WTC11 (cell line): ENCODE measurements around the gene POC1A. TPM values are rescaled to one million over a fixed set of nuclear protein-coding genes. Genes with fewer than 3 reads are reported as not detected.

Source experiments
- ATAC-seq: fragments of 200-7000 bp; cut with Tn5 transposase; 2 replicates; pipeline ENCODE4 v1.10.0; 2021; ENCODE audit warnings: mild to moderate bottlenecking, moderate library complexity
- CTCF ChIA-PET: fragments of 300-600 bp; sonication (Branson Sonifier 250); formaldehyde crosslinking; loops from one replicate; lab custom pipeline; 2021; ENCODE audit warnings: antibody characterized with exemption; lab: Charles Lee
- POLR2A ChIA-PET: fragments of 350-600 bp; sonication (Branson Sonifier 250); formaldehyde crosslinking; loops from one replicate; lab custom pipeline; 2021; ENCODE audit warnings: antibody characterized with exemption; lab: Charles Lee
- DNase-seq: peaks from one replicate; pipeline ENCODE4 v3.0.0; 2021; ENCODE audit warnings: low spot score
- H3K27ac Mint-ChIP-seq: 2 replicates; pipeline ENCODE4 v1.8.0; 2021; ENCODE audit warnings: mixed read lengths
- H3K27me3 Mint-ChIP-seq: 2 replicates; pipeline ENCODE4 v1.8.0; 2021; ENCODE audit warnings: low read depth, mild to moderate bottlenecking, moderate library complexity, mixed read lengths
- H3K36me3 Mint-ChIP-seq: 2 replicates; pipeline ENCODE4 v1.8.0; 2021; ENCODE audit warnings: mixed read lengths
- H3K4me1 Mint-ChIP-seq: 2 replicates; pipeline ENCODE4 v1.8.0; 2022; ENCODE audit warnings: mixed read lengths
- H3K4me3 Mint-ChIP-seq: 2 replicates; pipeline ENCODE4 v1.8.0; 2021; ENCODE audit warnings: mild to moderate bottlenecking, moderate library complexity, mixed read lengths
- H3K9me3 Mint-ChIP-seq: 2 replicates; pipeline ENCODE4 v1.8.0; 2021; ENCODE audit warnings: mixed read lengths
- FOXK1 ChIP-seq: sonication (generic); formaldehyde crosslinking; IDR thresholded peaks from 2 replicates; pipeline ENCODE4 v1.8.0; 2022; ENCODE audit warnings: mild to moderate bottlenecking, moderate library complexity, missing genetic modification reagents
- GRHL2 ChIP-seq: fragments of 250-450 bp; sonication (Bioruptor Pico); IDR thresholded peaks from 2 replicates; pipeline ENCODE4 v1.8.0; 2022; ENCODE audit warnings: mild to moderate bottlenecking, moderate library complexity; ENCODE audit not compliant: insufficient replicate concordance, severe bottlenecking
- NFYB ChIP-seq: sonication (generic); formaldehyde crosslinking; conservative IDR thresholded peaks from 2 replicates; pipeline ENCODE4 v1.8.0; 2022; ENCODE audit warnings: low read depth, missing genetic modification reagents
- SMAD4 ChIP-seq: sonication (generic); formaldehyde crosslinking; IDR thresholded peaks from 2 replicates; pipeline ENCODE4 v1.8.0; 2022; ENCODE audit warnings: mild to moderate bottlenecking, missing genetic modification reagents
- ZNF219 ChIP-seq: sonication (generic); formaldehyde crosslinking; IDR thresholded peaks from 2 replicates; pipeline ENCODE4 v1.8.0; 2023; ENCODE audit warnings: missing genetic modification reagents, mild to moderate bottlenecking, borderline replicate concordance
- ZNF396 ChIP-seq: fragments of 250-450 bp; sonication (Bioruptor Pico); IDR thresholded peaks from 2 replicates; pipeline ENCODE4 v1.8.0; 2021; ENCODE audit warnings: mild to moderate bottlenecking, moderate library complexity, borderline replicate concordance
- total RNA-seq: library from RNA; stranded (reverse); gene quantifications from 3 replicates; pipeline ENCODE4 v1.2.3, GENCODE V29; 2021
- TF ChIP-seq, protein P1 (sequence below): sonication (generic); formaldehyde crosslinking; IDR thresholded peaks from 2 replicates; pipeline ENCODE4 v1.8.1; 2022; ENCODE audit warnings: mild to moderate bottlenecking, moderate library complexity, missing genetic modification reagents
- TF ChIP-seq, protein P2 (sequence below): fragments of 250-450 bp; sonication (Bioruptor Pico); conservative IDR thresholded peaks from 2 replicates; pipeline ENCODE4 v1.9.0; 2021; ENCODE audit warnings: mild to moderate bottlenecking
- TF ChIP-seq, protein P3 (sequence below): sonication (generic); formaldehyde crosslinking; IDR thresholded peaks from 2 replicates; pipeline ENCODE4 v1.8.0; 2022; ENCODE audit warnings: missing genetic modification reagents
- TF ChIP-seq, protein P4 (sequence below): sonication (generic); formaldehyde crosslinking; IDR thresholded peaks from 2 replicates; pipeline ENCODE4 v1.8.1; 2022; ENCODE audit warnings: low read depth, missing genetic modification reagents, borderline replicate concordance
- TF ChIP-seq, protein P5 (sequence below): sonication (generic); formaldehyde crosslinking; IDR thresholded peaks from 2 replicates; pipeline ENCODE4 v1.8.0; 2022; ENCODE audit warnings: mild to moderate bottlenecking, missing genetic modification reagents
- TF ChIP-seq, protein P6 (sequence below): sonication (generic); formaldehyde crosslinking; conservative IDR thresholded peaks from 2 replicates; pipeline ENCODE4 v1.8.1; 2023; ENCODE audit warnings: mild to moderate bottlenecking, low read depth, missing genetic modification reagents, moderate library complexity
- TF ChIP-seq, protein P7 (sequence below): sonication (generic); formaldehyde crosslinking; IDR thresholded peaks from 2 replicates; pipeline ENCODE4 v1.8.0; 2022; ENCODE audit warnings: mild to moderate bottlenecking, missing genetic modification reagents

POC1A gene
- total RNA-seq, 1 experiment from 2014 or later, result 31.3 TPM

DNA sequence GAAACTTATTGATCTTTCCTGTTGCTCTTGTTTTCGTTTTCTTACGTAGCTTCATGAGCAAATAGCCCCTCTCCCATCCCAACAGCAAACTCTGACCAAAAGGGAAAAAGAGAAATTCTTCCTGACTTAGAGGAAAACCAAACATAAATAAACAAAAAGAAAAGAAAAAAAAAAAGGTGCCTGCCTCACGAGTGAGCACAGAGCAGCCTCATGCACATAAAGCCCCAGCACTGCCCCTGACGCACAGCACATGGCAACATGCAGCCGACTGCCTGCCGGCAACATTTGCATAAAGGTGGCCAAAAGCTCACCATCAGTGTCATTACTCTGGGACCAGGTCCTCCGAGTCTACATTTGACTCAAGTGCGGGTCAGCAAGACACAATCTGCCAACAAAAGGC, 6.4 kb downstream of the POC1A start:
- Mint-ChIP-seq H3K27ac (no peak overlapping the region), H3K4me3 (no peak overlapping the region), H3K36me3 (peaks cover 28% of the 10 kb centered on the region), H3K4me1 (peaks cover 8% of the 10 kb centered on the region), H3K27me3 (no peaks in the 10 kb centered on the region), H3K9me3 (no peaks in the 10 kb centered on the region)
- TF ChIP-seq, protein P1, sequence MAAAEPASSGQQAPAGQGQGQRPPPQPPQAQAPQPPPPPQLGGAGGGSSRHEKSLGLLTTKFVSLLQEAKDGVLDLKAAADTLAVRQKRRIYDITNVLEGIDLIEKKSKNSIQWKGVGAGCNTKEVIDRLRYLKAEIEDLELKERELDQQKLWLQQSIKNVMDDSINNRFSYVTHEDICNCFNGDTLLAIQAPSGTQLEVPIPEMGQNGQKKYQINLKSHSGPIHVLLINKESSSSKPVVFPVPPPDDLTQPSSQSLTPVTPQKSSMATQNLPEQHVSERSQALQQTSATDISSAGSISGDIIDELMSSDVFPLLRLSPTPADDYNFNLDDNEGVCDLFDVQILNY (CRISPR knock-in tag), result no peak
- TF ChIP-seq ZNF219 (CRISPR knock-in tag) (no peak), FOXK1 (CRISPR knock-in tag) (no peak)
- TF ChIP-seq, protein P2, sequence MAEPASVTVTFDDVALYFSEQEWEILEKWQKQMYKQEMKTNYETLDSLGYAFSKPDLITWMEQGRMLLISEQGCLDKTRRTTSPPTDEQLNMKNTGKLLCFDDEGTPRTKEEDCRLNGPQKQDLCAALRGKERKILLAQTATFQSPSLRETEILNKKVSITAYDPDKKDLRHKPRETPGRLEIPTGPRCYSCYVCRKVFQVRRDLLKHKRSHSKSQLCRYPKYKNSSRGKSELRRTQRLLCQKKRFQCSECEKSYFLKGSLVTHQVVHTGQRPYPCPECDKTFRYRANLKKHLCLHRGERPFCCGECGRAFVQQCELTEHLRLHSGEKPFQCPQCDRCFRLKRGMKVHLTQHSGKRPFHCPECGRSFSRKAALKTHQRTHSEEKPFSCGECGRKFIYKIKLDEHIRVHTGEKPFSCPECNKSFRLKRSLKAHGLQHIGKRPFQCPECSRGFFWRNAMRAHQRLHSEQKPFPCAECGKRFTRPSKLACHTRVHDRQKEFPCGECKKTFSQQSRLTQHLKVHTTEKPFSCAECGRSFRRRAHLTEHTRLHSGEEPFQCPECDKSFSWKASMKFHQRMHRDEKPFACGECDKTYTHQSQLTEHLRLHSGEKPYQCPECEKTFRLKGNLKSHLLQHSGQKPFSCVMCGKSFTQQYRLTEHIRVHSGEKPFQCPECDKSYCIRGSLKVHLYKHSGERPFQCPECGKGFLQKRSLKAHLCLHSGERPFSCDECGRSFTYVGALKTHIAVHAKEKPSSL (CRISPR knock-in tag), result no peak
- POLR2A ChIA-PET, result no interaction called here
- ATAC-seq (no peak), DNase-seq (no peak)
- CTCF ChIA-PET, result interaction anchor here (1.2 to 1.5 kb wide), 2 partner anchors 144 to 146 kb away, joined by 5 to 6 read pairs; no protein-coding TSS in a partner anchor

DNA sequence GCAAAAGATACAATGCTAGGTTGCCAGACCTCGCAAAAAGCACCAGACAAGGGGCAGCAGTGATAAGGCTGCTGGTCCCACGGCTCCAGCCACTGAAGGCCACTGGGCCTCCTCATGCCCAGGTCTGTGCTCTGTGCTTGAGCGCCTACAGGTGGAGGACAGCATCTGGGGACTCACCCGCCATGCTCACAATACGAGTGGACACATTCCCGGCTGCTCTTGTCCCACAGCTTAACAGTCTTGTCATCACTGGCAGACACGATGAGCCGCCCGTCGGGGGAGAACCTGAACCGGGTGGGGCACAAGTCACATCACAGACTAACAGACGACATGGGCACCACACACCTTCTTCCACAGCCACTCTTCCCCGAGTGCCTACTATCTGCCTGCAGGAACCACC, 7.4 kb downstream of the POC1A start:
- Mint-ChIP-seq H3K4me3 (no peak overlapping the region), H3K27me3 (no peaks in the 10 kb centered on the region), H3K9me3 (no peaks in the 10 kb centered on the region), H3K36me3 (peaks cover 33% of the 10 kb centered on the region), H3K27ac (no peak overlapping the region), H3K4me1 (peaks cover 5% of the 10 kb centered on the region)
- DNase-seq, result no peak
- TF ChIP-seq SMAD4, result no peak
- TF ChIP-seq GRHL2 (CRISPR knock-in tag), result no peak
- TF ChIP-seq, protein P3, sequence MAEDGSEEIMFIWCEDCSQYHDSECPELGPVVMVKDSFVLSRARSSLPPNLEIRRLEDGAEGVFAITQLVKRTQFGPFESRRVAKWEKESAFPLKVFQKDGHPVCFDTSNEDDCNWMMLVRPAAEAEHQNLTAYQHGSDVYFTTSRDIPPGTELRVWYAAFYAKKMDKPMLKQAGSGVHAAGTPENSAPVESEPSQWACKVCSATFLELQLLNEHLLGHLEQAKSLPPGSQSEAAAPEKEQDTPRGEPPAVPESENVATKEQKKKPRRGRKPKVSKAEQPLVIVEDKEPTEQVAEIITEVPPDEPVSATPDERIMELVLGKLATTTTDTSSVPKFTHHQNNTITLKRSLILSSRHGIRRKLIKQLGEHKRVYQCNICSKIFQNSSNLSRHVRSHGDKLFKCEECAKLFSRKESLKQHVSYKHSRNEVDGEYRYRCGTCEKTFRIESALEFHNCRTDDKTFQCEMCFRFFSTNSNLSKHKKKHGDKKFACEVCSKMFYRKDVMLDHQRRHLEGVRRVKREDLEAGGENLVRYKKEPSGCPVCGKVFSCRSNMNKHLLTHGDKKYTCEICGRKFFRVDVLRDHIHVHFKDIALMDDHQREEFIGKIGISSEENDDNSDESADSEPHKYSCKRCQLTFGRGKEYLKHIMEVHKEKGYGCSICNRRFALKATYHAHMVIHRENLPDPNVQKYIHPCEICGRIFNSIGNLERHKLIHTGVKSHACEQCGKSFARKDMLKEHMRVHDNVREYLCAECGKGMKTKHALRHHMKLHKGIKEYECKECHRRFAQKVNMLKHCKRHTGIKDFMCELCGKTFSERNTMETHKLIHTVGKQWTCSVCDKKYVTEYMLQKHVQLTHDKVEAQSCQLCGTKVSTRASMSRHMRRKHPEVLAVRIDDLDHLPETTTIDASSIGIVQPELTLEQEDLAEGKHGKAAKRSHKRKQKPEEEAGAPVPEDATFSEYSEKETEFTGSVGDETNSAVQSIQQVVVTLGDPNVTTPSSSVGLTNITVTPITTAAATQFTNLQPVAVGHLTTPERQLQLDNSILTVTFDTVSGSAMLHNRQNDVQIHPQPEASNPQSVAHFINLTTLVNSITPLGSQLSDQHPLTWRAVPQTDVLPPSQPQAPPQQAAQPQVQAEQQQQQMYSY (CRISPR knock-in tag), result no peak
- TF ChIP-seq, protein P4, sequence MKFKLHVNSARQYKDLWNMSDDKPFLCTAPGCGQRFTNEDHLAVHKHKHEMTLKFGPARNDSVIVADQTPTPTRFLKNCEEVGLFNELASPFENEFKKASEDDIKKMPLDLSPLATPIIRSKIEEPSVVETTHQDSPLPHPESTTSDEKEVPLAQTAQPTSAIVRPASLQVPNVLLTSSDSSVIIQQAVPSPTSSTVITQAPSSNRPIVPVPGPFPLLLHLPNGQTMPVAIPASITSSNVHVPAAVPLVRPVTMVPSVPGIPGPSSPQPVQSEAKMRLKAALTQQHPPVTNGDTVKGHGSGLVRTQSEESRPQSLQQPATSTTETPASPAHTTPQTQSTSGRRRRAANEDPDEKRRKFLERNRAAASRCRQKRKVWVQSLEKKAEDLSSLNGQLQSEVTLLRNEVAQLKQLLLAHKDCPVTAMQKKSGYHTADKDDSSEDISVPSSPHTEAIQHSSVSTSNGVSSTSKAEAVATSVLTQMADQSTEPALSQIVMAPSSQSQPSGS, result no peak
- TF ChIP-seq, protein P5, sequence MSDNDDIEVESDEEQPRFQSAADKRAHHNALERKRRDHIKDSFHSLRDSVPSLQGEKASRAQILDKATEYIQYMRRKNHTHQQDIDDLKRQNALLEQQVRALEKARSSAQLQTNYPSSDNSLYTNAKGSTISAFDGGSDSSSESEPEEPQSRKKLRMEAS (CRISPR knock-in tag), result no peak
- TF ChIP-seq, protein P6, sequence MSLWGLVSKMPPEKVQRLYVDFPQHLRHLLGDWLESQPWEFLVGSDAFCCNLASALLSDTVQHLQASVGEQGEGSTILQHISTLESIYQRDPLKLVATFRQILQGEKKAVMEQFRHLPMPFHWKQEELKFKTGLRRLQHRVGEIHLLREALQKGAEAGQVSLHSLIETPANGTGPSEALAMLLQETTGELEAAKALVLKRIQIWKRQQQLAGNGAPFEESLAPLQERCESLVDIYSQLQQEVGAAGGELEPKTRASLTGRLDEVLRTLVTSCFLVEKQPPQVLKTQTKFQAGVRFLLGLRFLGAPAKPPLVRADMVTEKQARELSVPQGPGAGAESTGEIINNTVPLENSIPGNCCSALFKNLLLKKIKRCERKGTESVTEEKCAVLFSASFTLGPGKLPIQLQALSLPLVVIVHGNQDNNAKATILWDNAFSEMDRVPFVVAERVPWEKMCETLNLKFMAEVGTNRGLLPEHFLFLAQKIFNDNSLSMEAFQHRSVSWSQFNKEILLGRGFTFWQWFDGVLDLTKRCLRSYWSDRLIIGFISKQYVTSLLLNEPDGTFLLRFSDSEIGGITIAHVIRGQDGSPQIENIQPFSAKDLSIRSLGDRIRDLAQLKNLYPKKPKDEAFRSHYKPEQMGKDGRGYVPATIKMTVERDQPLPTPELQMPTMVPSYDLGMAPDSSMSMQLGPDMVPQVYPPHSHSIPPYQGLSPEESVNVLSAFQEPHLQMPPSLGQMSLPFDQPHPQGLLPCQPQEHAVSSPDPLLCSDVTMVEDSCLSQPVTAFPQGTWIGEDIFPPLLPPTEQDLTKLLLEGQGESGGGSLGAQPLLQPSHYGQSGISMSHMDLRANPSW (CRISPR knock-in tag), result no peak
- TF ChIP-seq NFYB (CRISPR knock-in tag), result no peak
- no peak for TF ChIP-seq ZNF396 (CRISPR knock-in tag)
- TF ChIP-seq, protein P7, sequence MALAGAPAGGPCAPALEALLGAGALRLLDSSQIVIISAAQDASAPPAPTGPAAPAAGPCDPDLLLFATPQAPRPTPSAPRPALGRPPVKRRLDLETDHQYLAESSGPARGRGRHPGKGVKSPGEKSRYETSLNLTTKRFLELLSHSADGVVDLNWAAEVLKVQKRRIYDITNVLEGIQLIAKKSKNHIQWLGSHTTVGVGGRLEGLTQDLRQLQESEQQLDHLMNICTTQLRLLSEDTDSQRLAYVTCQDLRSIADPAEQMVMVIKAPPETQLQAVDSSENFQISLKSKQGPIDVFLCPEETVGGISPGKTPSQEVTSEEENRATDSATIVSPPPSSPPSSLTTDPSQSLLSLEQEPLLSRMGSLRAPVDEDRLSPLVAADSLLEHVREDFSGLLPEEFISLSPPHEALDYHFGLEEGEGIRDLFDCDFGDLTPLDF (CRISPR knock-in tag), result no peak
- no peak for ATAC-seq
- POLR2A ChIA-PET, result no interaction called here
- CTCF ChIA-PET, result interaction anchor here (1.2 to 1.3 kb wide), 2 partner anchors 143 kb away, joined by 5 to 6 read pairs; no protein-coding TSS in a partner anchor
